AG09319 (cell line): ENCODE results near the gene RGS5.

Experiments used
- DNase-seq: peaks from one replicate; pipeline ENCODE4 v3.0.0-alpha.2; 2010; ENCODE audit warnings: low read depth; ENCODE audit errors: extremely low read depth
- CTCF ChIP-seq: IDR thresholded peaks from 2 replicates; pipeline ENCODE4 v1.5.1; 2011; ENCODE audit warnings: low read depth, mild to moderate bottlenecking, inconsistent platforms, low read length, moderate library complexity

Gene RGS5

GRCh38 chr1:163182330-163182949 lies 20.3 kb downstream of the RGS5 start:
- no peak for DNase-seq
- no peak for TF ChIP-seq CTCF

GRCh38 chr1:163178628-163179027 lies 24.1 kb downstream of the RGS5 start:
- DNase-seq, result no peak
- no peak for TF ChIP-seq CTCF

- no peak for DNase-seq
- no peak for TF ChIP-seq CTCF
Measured at GRCh38 chr1:163176797-163177196, 25.9 kb downstream of the RGS5 start.

DNA sequence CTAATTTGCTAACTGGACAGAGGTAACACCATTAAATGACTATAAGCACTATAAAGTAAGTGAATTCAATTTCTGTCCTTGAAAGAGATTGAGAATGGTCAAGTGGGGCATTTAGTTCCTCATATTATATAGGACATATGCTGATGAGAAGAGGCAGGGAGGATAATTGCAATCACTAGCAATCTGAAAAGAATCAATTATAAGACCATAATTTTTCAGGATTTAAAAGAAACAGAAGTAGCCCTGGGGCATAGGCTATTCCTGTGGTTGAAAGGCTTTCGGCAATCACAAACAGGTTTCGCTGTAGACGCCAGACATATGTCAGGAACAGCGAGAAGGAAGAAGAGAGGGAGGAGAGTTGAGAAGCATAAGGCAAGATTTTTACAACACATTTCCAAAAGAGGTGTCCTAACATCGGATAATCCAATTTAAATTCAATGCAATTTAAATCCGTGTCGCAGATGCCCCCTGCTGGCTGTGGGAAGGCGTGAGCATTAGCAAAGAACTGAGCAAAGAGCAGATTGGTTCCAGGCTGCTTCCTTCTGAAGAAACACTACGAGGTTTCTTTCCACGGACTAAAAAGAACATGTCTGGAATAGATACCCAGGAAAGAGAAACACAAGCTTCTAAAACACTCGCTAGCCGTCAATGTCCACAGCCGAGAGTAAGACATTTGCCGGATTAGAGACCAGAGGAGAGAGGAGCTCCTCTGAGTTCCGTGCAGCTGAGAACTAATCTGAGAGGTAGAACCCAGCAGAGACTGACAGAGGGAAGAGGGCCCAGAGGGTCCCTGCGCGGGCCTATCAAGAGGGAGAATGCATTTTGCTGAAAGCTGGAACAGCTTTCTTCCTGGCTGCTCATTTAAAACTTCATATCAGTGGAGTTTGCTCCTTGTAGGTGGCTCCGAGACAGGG lies 27.9 kb downstream of the RGS5 start:
- TF ChIP-seq CTCF, result peak; percentile 91
- no peak for DNase-seq

- no peak for TF ChIP-seq CTCF
- DNase-seq, result no peak
Measured at GRCh38 chr1:163173121-163173520, 29.6 kb downstream of the RGS5 start.

GRCh38 chr1:163172596-163172995 lies 30.1 kb downstream of the RGS5 start:
- no peak for DNase-seq
- no peak for TF ChIP-seq CTCF

DNA sequence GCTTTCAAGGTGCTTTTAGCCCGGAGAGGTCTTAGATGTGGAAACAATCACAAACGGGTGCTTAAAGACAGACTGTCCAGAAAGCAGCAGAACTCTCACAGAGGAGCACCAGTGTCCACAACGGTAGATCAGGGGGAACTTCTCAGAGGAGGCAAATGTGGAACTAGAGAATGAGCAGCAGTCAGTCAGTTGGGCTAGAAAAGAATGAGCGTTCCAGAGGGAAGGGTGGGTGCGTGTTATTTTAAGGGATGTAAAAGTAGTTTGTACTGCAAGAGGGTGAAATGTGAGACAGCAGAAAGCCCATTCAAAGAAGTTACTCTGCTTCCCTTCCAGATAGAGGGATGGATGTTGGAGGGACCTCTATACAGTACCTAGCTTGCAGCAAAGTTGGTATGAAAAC lies 30.9 kb downstream of the RGS5 start:
- DNase-seq, result no peak
- TF ChIP-seq CTCF, result no peak
